Measurements from ENCODE around the gene PTOV1. TPM values are rescaled to one million over a fixed set of nuclear protein-coding genes. Genes with fewer than 3 reads are reported as not detected.

The PTOV1 gene
- total and polyA plus RNA-seq, 2 of the 8 experiments (the other 6 are each of a cell fraction or from before 2014, with no cell fraction given), result 147 to 251 TPM

DNA sequence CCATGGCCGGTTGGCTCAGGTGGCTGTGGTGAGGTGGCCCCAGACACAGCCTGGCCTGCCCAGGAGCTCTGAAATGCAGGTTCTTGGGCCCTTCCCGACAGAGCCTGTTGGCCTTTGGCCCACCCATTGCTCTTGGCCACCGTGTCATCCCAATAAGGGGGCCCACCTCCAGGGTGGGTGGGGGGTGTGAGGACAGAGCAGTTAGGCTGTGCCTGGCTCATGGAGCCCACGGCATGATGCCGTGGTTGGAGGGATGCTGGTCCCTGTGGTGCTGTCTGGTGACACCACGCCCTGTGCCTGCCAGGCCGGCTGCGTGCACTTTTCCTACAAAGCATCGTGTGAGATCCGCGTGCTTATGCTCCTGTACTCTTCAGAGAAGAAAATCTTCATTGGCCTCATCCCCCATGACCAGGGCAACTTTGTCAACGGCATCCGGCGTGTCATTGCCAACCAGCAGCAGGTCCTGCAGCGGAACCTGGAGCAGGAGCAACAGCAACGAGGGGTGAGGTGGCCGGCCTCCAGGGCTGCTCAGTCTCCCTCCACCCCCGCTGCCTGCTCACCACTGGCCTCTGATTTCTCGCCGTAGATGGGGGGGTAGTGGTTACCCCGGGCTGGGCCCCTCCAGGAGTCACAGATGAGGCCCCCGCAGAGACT lies 8.8 kb downstream of the PTOV1 start:
- Histone ChIP-seq H2AFZ (ENCODE audit: low read length) (no peak overlapping the region), H2AK5ac (ENCODE audit: low read depth, low read length) (no peak overlapping the region), H3K23me2 (ENCODE audit: low read depth, low read length) (no peaks in the 10 kb centered on the region), H3K9ac (replicated peaks in 1 of 4; ENCODE audit: extremely low read depth in 1 of 4, low read depth in 3 of 4, low read length in 3 of 4) (no peak overlapping the region), H2BK20ac (ENCODE audit: low read length) (no peak overlapping the region), H2BK15ac (ENCODE audit: low read length) (no peak overlapping the region), H3K56ac (replicated peaks; ENCODE audit: insufficient read length, low read depth, low read length) (no peak overlapping the region), H3K27ac (ENCODE audit: low read depth, low read length) (no peak overlapping the region), H3K9me3 (ENCODE audit: insufficient read depth in 2 of 2, low read depth in 1 of 2, low read length in 1 of 2) (no peaks in the 10 kb centered on the region), H2BK5ac (ENCODE audit: low read depth, low read length) (no peak overlapping the region; the same call in 1 of the 2 replicates), H3K4me3 (ENCODE audit: extremely low read depth in 1 of 4, insufficient read depth in 2 of 4, low read depth in 3 of 4, low read length in 4 of 4) (no peak overlapping the region), H2BK120ac (replicated peaks; ENCODE audit: low read depth, low read length) (no peak overlapping the region), H3K23ac (ENCODE audit: insufficient read length) (no peak overlapping the region), H3K27me3 (replicated peaks in 1 of 4; ENCODE audit: control insufficient read depth in 3 of 4, extremely low read depth in 1 of 4, insufficient read depth in 3 of 4, low read length in 3 of 4) (no peaks in the 10 kb centered on the region), H2BK12ac (ENCODE audit: low read depth, low read length) (0 out of 2 replicates have a peak overlapping the region, but pooled peaks have one; percentile 50), H4K20me1 (replicated peaks in 1 of 2; ENCODE audit: control insufficient read depth in 1 of 2, insufficient read depth in 2 of 2, low read length in 2 of 2) (peaks cover 43 to 56% of the 10 kb centered on the region in 2 experiments), H3K14ac (ENCODE audit: insufficient read length) (no peak overlapping the region), H3K4me2 (ENCODE audit: insufficient read depth in 1 of 2, low read depth in 2 of 2, low read length in 2 of 2) (no peak overlapping the region), H3K79me2 (ENCODE audit: control insufficient read depth in 1 of 2, insufficient read depth in 2 of 2, low read length in 2 of 2) (peaks cover 0 to 12% of the 10 kb centered on the region in 2 experiments; a peak in 2 of 4 replicates), H3K4me1 (replicated peaks in 1 of 4; ENCODE audit: control insufficient read depth in 3 of 4, insufficient read depth in 4 of 4, low read length in 3 of 4) (peaks cover 0 to 7% (median 2%) of the 10 kb centered on the region in 4 experiments; a peak in 4 of 7 replicates), H4K5ac (ENCODE audit: insufficient read length, low read depth, low read length) (no peak overlapping the region), H3K18ac (ENCODE audit: extremely low read depth, low read length) (no peak overlapping the region), H3K36me3 (ENCODE audit: control insufficient read depth in 2 of 4, insufficient read depth in 4 of 4, low read length in 3 of 4) (peaks cover 32 to 83% (median 60%) of the 10 kb centered on the region in 4 experiments), H3K4ac (replicated peaks; ENCODE audit: insufficient read length, low read depth, low read length) (no peak overlapping the region), H3K79me1 (ENCODE audit: low read depth, low read length) (peaks cover 12% of the 10 kb centered on the region), H4K91ac (replicated peaks; ENCODE audit: insufficient read length, low read length) (no peak overlapping the region), H4K8ac (ENCODE audit: extremely low read depth, insufficient read depth, low read length) (peak overlapping the region; percentile 19; the same call in 1 of the 2 replicates)
- FAIRE-seq (no peak), DNase-seq (ENCODE audit: low read depth in 1 of 2, low spot score in 2 of 2) (no peak)
- ChIA-PET CTCF (ENCODE audit: partially characterized antibody) (no interaction called here), POLR2A (ENCODE audit: partially characterized antibody) (interaction anchor here (0.8 to 12.4 kb wide), 16 partner anchors 6 to 109 kb away, joined by 3 to 247 read pairs (median 6); partner anchors contain the start of genes AKT1S1, FUZ, MED25 and PNKP)
- 97% methylated on average over 20 of the region's 22 CpGs; no CpG with 5 or more reads in 1 of the 2 experiments for WGBS, 2 experiments (ENCODE audit: extremely low coverage in 1 of 2, insufficient coverage in 1 of 2, insufficient read length in 1 of 2, insufficient replicate concordance in 2 of 2, low coverage in 1 of 2, low lambda C conversion rate in 2 of 2, missing lambda C conversion rate in 1 of 2)
- TF ChIP-seq JUND (IDR thresholded peaks at IDR 0.05; ENCODE audit: low read length), result no peak
- no peak for TF ChIP-seq CBX8 (IDR thresholded peaks at IDR 0.05; ENCODE audit: borderline replicate concordance, low read depth, low read length)
- no peak for TF ChIP-seq EP300 (IDR thresholded peaks at IDR 0.05; ENCODE audit: borderline replicate concordance in 1 of 2, low read depth in 2 of 2, low read length in 2 of 2)
- no peak for TF ChIP-seq BCL11A (IDR thresholded peaks at IDR 0.05; ENCODE audit: low read depth in 2 of 2, low read length in 2 of 2)
- no peak for TF ChIP-seq RFX5 (IDR thresholded peaks at IDR 0.05; ENCODE audit: borderline replicate concordance, low read depth, low read length)
- TF ChIP-seq KDM4A (IDR thresholded peaks at IDR 0.05; ENCODE audit: low read depth, low read length, severe bottlenecking), result peak; percentile 5
- TF ChIP-seq GTF2F1 (IDR thresholded peaks at IDR 0.05; ENCODE audit: borderline replicate concordance, low read depth, low read length), result no peak
- no peak for TF ChIP-seq E2F6 (IDR thresholded peaks at IDR 0.05)
- no peak for TF ChIP-seq NANOG (IDR thresholded peaks at IDR 0.05; ENCODE audit: insufficient read depth, low read depth, low read length, poor library complexity, severe bottlenecking)
- TF ChIP-seq RNF2 (IDR thresholded peaks at IDR 0.05; ENCODE audit: borderline replicate concordance, low read depth, low read length, missing control alignments, poor library complexity, severe bottlenecking), result no peak
- peak in 1 of 2 experiments; percentile 19; a peak in 1 of 3 replicates for TF ChIP-seq POLR2A (IDR thresholded peaks at IDR 0.05; ENCODE audit: control extremely low read depth in 1 of 2, low read depth in 2 of 2, low read length in 2 of 2)

Measured in H1 (cell line).